ENCODE data around the gene CALU. TPM values are rescaled to one million over a fixed set of nuclear protein-coding genes. Genes with fewer than 3 reads are reported as not detected.

Gene CALU
- total RNA-seq, 2 experiments from 2014 or later: 30.9 to 33.1 TPM

DNA sequence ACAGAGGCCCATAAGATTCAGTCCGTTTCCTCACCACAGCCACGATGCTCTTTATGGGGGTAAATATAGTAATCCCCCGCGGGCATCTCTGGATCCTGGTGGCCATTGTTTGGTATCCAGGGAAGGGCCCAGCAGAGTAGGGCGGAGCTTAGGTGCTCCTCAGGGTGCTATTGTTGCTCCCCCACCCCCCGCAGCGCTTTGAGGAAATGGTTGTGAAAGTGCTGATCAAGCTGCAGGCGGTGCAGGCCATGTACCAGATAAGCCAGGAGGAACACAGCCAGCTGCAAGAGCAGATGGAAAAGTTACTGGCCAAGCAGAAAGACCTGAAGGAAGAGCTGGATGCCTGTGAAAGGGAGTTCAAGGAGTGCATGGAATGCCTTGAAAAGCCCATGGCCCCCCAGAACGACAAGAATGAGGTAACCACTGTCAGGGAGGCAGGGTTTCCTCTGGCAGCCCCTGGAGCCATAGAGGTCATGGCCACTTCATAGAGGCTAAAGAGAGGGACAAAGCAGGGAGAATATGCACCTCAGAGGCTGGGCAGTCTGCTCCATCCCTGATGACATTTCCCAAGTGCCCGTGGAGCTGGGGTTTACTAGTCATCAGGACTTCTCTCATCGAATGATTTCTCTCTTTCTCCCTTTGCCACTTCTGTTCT, 73.5 kb downstream of the CALU start:
- H3K4me3 Mint-ChIP-seq: no peak overlapping the region
- intact Hi-C loops (cut with micrococcal nuclease): no loop called here
- TF ChIP-seq, protein P1, sequence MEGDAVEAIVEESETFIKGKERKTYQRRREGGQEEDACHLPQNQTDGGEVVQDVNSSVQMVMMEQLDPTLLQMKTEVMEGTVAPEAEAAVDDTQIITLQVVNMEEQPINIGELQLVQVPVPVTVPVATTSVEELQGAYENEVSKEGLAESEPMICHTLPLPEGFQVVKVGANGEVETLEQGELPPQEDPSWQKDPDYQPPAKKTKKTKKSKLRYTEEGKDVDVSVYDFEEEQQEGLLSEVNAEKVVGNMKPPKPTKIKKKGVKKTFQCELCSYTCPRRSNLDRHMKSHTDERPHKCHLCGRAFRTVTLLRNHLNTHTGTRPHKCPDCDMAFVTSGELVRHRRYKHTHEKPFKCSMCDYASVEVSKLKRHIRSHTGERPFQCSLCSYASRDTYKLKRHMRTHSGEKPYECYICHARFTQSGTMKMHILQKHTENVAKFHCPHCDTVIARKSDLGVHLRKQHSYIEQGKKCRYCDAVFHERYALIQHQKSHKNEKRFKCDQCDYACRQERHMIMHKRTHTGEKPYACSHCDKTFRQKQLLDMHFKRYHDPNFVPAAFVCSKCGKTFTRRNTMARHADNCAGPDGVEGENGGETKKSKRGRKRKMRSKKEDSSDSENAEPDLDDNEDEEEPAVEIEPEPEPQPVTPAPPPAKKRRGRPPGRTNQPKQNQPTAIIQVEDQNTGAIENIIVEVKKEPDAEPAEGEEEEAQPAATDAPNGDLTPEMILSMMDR (IDR thresholded peaks at IDR 0.05): no peak
- no peaks in the 10 kb centered on the region for H3K4me1 Mint-ChIP-seq (ENCODE audit: low read depth)
- no peak for ATAC-seq
- H3K9me3 Mint-ChIP-seq: no peaks in the 10 kb centered on the region
- H3K27ac Mint-ChIP-seq: no peak overlapping the region
- CTCF ChIA-PET: interaction anchor here (2.1 kb wide), 1 partner anchor 71 kb away, joined by 7 read pairs; no protein-coding TSS in a partner anchor
- H3K36me3 Mint-ChIP-seq (ENCODE audit: low read depth): no peaks in the 10 kb centered on the region
- no peak for DNase-seq
- no peaks in the 10 kb centered on the region for H3K27me3 Mint-ChIP-seq
- POLR2A ChIA-PET: no interaction called here

- H3K4me3 Mint-ChIP-seq: no peak overlapping the region
- no peaks in the 10 kb centered on the region for H3K36me3 Mint-ChIP-seq (ENCODE audit: low read depth)
- no peak overlapping the region for H3K27ac Mint-ChIP-seq
- ATAC-seq (no peak), DNase-seq (no peak)
- TF ChIP-seq, protein P1 (IDR thresholded peaks at IDR 0.05): no peak
- ChIA-PET CTCF (interaction anchor here (1.1 to 1.3 kb wide), 2 partner anchors 69 to 277 kb away, joined by 3 read pairs; no protein-coding TSS in a partner anchor), POLR2A (no interaction called here)
- intact Hi-C loops (cut with micrococcal nuclease): no loop called here
- no peaks in the 10 kb centered on the region for H3K9me3 Mint-ChIP-seq
- H3K4me1 Mint-ChIP-seq (ENCODE audit: low read depth): no peaks in the 10 kb centered on the region
- no peaks in the 10 kb centered on the region for H3K27me3 Mint-ChIP-seq
Measured at GRCh38 chr7:128814499-128814898, 75.3 kb downstream of the CALU start.

GRCh38 chr7:128815289-128815942, 76.3 kb downstream of the CALU start:
- ChIA-PET POLR2A (no interaction called here), CTCF (interaction anchor here (1.1 to 1.3 kb wide), 2 partner anchors 68 to 276 kb away, joined by 3 read pairs; no protein-coding TSS in a partner anchor)
- H3K4me1 Mint-ChIP-seq (ENCODE audit: low read depth): peaks cover 7% of the 10 kb centered on the region
- H3K4me3 Mint-ChIP-seq: no peak overlapping the region
- H3K9me3 Mint-ChIP-seq: no peaks in the 10 kb centered on the region
- TF ChIP-seq, protein P1 (IDR thresholded peaks at IDR 0.05): no peak
- no peak for ATAC-seq
- intact Hi-C loops (cut with micrococcal nuclease): no loop called here
- DNase-seq: no peak
- H3K27me3 Mint-ChIP-seq: no peaks in the 10 kb centered on the region
- no peaks in the 10 kb centered on the region for H3K36me3 Mint-ChIP-seq (ENCODE audit: low read depth)
- no peak overlapping the region for H3K27ac Mint-ChIP-seq

DNA sequence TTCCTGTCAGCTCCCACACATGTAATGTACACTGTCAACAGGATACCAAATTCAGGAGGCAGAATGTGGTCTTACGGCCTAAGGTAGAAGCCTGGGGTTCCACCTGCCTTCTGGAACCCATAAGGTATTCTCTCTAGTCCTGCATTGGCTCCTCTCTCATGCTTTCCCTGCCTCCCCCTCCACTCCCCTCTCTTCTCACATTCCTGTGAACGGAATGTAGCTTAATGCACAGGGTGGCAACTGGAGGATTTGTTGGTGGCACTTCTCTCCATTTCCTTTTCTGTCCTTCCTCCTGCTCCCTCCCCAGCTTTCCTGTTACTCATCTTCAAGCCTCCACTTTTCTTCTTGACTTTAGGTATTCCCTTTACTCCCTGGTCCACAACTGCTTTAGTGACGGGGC, 79.5 kb downstream of the CALU start:
- H3K27me3 Mint-ChIP-seq: no peaks in the 10 kb centered on the region
- intact Hi-C loops (cut with micrococcal nuclease): no loop called here
- DNase-seq (no peak), ATAC-seq (no peak)
- no peaks in the 10 kb centered on the region for H3K36me3 Mint-ChIP-seq (ENCODE audit: low read depth)
- ChIA-PET POLR2A (interaction anchor here (1.3 kb wide), 1 partner anchor 17 kb away, joined by 3 read pairs; no protein-coding TSS in a partner anchor), CTCF (interaction anchor here (1.1 to 2.2 kb wide), 2 partner anchors 24 to 45 kb away, joined by 5 to 9 read pairs; partner anchors contain the start of gene ATP6V1F)
- peaks cover 9% of the 10 kb centered on the region for H3K4me1 Mint-ChIP-seq (ENCODE audit: low read depth)
- no peaks in the 10 kb centered on the region for H3K9me3 Mint-ChIP-seq
- no peak overlapping the region for H3K27ac Mint-ChIP-seq
- TF ChIP-seq, protein P1 (IDR thresholded peaks at IDR 0.05): no peak
- no peak overlapping the region for H3K4me3 Mint-ChIP-seq

Other genes with a start within 250 kb of the CALU start
- gene GARIN1A, start 67.1 kb upstream of the CALU start, total RNA-seq: under 1 TPM in 1 of 2 experiments, not detected in 1; 0.25 TPM
- not detected for gene OPN1SW, start 36.4 kb downstream of the CALU start, total RNA-seq
- gene CCDC136, start 52.6 kb downstream of the CALU start, total RNA-seq: 1 to 10 TPM; 7.6 to 9.6 TPM
- gene FLNC, start 91.0 kb downstream of the CALU start, total RNA-seq: under 1 TPM; 0.14 to 0.16 TPM
- 100 to 1,000 TPM; 109 to 113 TPM for gene ATP6V1F, start 123.5 kb downstream of the CALU start, total RNA-seq
- not detected for gene KCP, start 171.3 kb downstream of the CALU start, total RNA-seq
- gene IRF5, start 198.6 kb downstream of the CALU start, total RNA-seq: 1 to 10 TPM; 6.5 to 7.7 TPM